Liver (tissue), 9 donors: Measurements from ENCODE around the gene ARHGEF10L. TPM values are rescaled to one million over a fixed set of nuclear protein-coding genes. Genes with fewer than 3 reads are reported as not detected.
A peak's percentile ranks its signal among the peaks of the same experiment; 100 is the strongest.

Experiments
- DNase-seq: peaks from one replicate; pipeline ENCODE4 v3.0.0-alpha.2; 2017; ENCODE audit warnings: low spot score
- H3K27ac ChIP-seq, 2 donors: one replicate each; pipeline ENCODE4 v1.7.0; 2013; ENCODE audit warnings: inconsistent platforms in 2 of 2, low read length in 2 of 2, control low read depth in 1 of 2, low read depth in 1 of 2, mild to moderate bottlenecking in 1 of 2
- H3K27me3 ChIP-seq, 4 donors: one replicate each; pipeline versions ENCODE4 v1.6.1 to v1.7.0; 2013; ENCODE audit warnings: low read length in 3 of 4, inconsistent platforms in 1 of 4, mild to moderate bottlenecking in 1 of 4, moderate library complexity in 1 of 4; ENCODE audit not compliant: control insufficient read depth in 4 of 4, insufficient read depth in 4 of 4
- H3K36me3 ChIP-seq, 4 donors: one replicate each; pipeline versions ENCODE4 v1.6.1 to v1.7.0; 2013; ENCODE audit warnings: low read length in 3 of 4, mild to moderate bottlenecking in 3 of 4, low read depth in 1 of 4, moderate library complexity in 1 of 4; ENCODE audit not compliant: control insufficient read depth in 4 of 4, insufficient read depth in 3 of 4
- H3K4me1 ChIP-seq, 4 donors: one replicate each; pipeline versions ENCODE4 v1.6.1 to v1.7.0; 2013; ENCODE audit warnings: low read length in 3 of 4, mild to moderate bottlenecking in 3 of 4, moderate library complexity in 1 of 4; ENCODE audit not compliant: control insufficient read depth in 4 of 4, insufficient read depth in 4 of 4
- H3K4me3 ChIP-seq, 3 donors: one replicate each; pipeline versions ENCODE4 v1.6.1 to v1.7.0; 2013; ENCODE audit warnings: low read length in 3 of 3, control low read depth in 1 of 3, low read depth in 1 of 3, mild to moderate bottlenecking in 1 of 3
- H3K9ac ChIP-seq, 2 donors: one replicate each; pipeline ENCODE4 v1.7.0; 2013; ENCODE audit warnings: low read length in 2 of 2, mild to moderate bottlenecking in 2 of 2, moderate library complexity in 2 of 2, control low read depth in 1 of 2, low read depth in 1 of 2
- H3K9me3 ChIP-seq, 4 donors: one replicate each; pipeline versions ENCODE4 v1.6.1 to v1.7.0; 2013; ENCODE audit warnings: low read length in 3 of 4; ENCODE audit not compliant: control insufficient read depth in 4 of 4
- EGR1 ChIP-seq, 2 donors: IDR thresholded peaks; 2 replicates each; pipeline ENCODE4 v1.6.1; 2016 to 2018; ENCODE audit warnings: antibody characterized with exemption in 2 of 2, low read depth in 2 of 2
- FOXA1 ChIP-seq: IDR thresholded peaks from 2 replicates; pipeline ENCODE4 v1.6.1; 2016; ENCODE audit warnings: antibody characterized with exemption
- FOXA2 ChIP-seq: IDR thresholded peaks from 2 replicates; pipeline ENCODE4 v1.6.1; 2016; ENCODE audit warnings: antibody characterized with exemption
- GABPA ChIP-seq, 2 donors: IDR thresholded peaks in 1 of 2; conservative IDR thresholded peaks in 1 of 2; 2 replicates each; pipeline ENCODE4 v1.6.1; 2016; ENCODE audit warnings: antibody characterized with exemption in 2 of 2, mild to moderate bottlenecking in 1 of 2, moderate library complexity in 1 of 2
- HNF4A ChIP-seq, 2 donors: conservative IDR thresholded peaks; 2 replicates each; pipeline ENCODE4 v1.6.1; 2016; ENCODE audit warnings: antibody characterized with exemption in 2 of 2, mild to moderate bottlenecking in 2 of 2
- HNF4G ChIP-seq: IDR thresholded peaks from 2 replicates; pipeline ENCODE4 v1.6.1; 2016; ENCODE audit warnings: antibody characterized with exemption
- JUND ChIP-seq, 2 donors: IDR thresholded peaks; 2 replicates each; pipeline ENCODE4 v1.6.1; 2016; ENCODE audit warnings: antibody characterized with exemption in 2 of 2
- NR2F2 ChIP-seq: IDR thresholded peaks from 2 replicates; pipeline ENCODE4 v1.6.1; 2016; ENCODE audit warnings: antibody characterized with exemption
- RAD21 ChIP-seq, 2 donors: IDR thresholded peaks; 2 replicates each; pipeline ENCODE4 v1.6.1; 2016; ENCODE audit warnings: antibody characterized with exemption in 2 of 2, mild to moderate bottlenecking in 2 of 2
- RXRA ChIP-seq, 2 donors: IDR thresholded peaks; 2 replicates each; pipeline ENCODE4 v1.6.1; 2017 to 2018; ENCODE audit warnings: antibody characterized with exemption in 2 of 2, mild to moderate bottlenecking in 1 of 2
- SP1 ChIP-seq: IDR thresholded peaks from 2 replicates; pipeline ENCODE4 v1.6.1; 2018; ENCODE audit warnings: antibody characterized with exemption, mild to moderate bottlenecking
- TAF1 ChIP-seq: conservative IDR thresholded peaks from 2 replicates; pipeline ENCODE4 v1.6.1; 2016; ENCODE audit warnings: antibody characterized with exemption, mild to moderate bottlenecking
- YY1 ChIP-seq: IDR thresholded peaks from 2 replicates; pipeline ENCODE4 v1.6.1; 2016; ENCODE audit warnings: antibody characterized with exemption, mild to moderate bottlenecking
- WGBS: extraction: QIAGEN DNeasy Blood & Tissue Kit; methylation state at CpG from one replicate; pipeline ENCODE4 v1.1.7; 2013; 5-methylcytosine and 5-hydroxymethylcytosine counted together
- polyA plus RNA-seq, 2 donors: library from polyadenylated mRNA; stranded (reverse) in 1 of 2; unstranded in 1 of 2; fragments of 200-250 nt in 1 of 2; fragments of >200 nt in 1 of 2; fragmentation: Nextera tagmentation in 1 of 2; extraction: Ambion mirVana in 1 of 2; gene quantifications; one replicate each; pipeline versions ENCODE4 v1.2.1 to v1.2.3, GENCODE V29; 2013 to 2015
- total RNA-seq, 2 donors: library from RNA; depleted of rRNA; stranded (reverse); fragments of >200 nt; gene quantifications; one replicate each; pipeline ENCODE4 v1.2.3, GENCODE V29; 2014
- TF ChIP-seq, protein P1 (sequence below): IDR thresholded peaks from 2 replicates; pipeline ENCODE4 v1.6.1; 2016; ENCODE audit warnings: antibody characterized with exemption
- TF ChIP-seq, protein P2 (sequence below): IDR thresholded peaks from 2 replicates; pipeline ENCODE4 v1.6.1; 2016; ENCODE audit warnings: antibody characterized with exemption
- TF ChIP-seq, protein P3 (sequence below): IDR thresholded peaks from 2 replicates; pipeline ENCODE4 v1.6.1; 2016; ENCODE audit warnings: antibody characterized with exemption, mild to moderate bottlenecking
- TF ChIP-seq, protein P4 (sequence below): IDR thresholded peaks from 2 replicates; pipeline ENCODE4 v1.6.1; 2016; ENCODE audit warnings: antibody characterized with exemption
- donor health status: healthy.
- donor health status: healthy.
- donor health status: healthy.
- donor health status: healthy.
- donor health status: healthy.

The ARHGEF10L gene
- total and polyA plus RNA-seq, 4 donors = 26.3 to 169 (median 57.5) TPM

DNA sequence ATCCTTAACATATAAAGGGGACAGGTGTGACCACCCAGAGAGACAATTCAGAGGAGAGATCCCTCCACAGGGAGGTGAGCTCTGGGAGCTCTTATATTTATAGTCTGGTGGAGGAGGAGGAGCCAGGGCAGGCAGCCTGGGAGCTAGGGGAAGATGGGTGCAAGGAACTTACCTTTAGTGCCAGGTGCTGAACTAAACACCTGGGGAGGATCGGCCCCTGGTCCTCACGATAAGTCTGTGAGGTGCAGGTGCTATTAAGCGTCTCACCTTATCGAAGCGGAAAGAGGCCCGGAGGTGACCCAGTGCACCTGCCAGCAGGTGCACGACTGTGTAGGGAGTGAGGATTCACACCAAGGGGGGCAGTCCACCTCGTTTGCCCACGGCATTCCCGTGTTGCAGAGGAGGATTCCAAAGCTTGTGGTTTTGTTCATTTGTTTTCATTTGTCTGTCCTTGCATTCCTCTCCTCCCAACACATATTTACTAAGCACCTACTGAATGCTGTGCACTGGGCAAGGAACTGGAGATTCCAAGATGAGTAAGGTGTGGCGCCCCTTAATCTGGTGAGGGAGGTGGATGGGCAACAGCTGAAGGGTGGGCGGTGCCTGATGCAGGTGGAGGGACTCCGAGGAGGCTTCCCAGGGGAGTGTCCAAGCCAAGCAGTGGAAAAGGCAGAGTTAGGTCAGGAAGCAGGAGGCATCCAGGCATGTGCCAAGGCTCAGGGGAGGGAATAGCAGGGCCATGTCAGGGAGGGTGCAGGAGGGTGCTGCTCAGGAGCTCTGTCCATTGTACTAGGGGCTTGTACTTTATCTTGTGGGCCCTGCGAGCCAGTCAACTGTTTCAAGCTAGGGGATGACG, 11.5 kb downstream of the ARHGEF10L start:
- no peaks in the 10 kb centered on the region for H3K36me3 ChIP-seq
- 79% methylated on average over 15 of the region's 15 CpGs for WGBS
- no peaks in the 10 kb centered on the region for H3K9me3 ChIP-seq
- no peak overlapping the region for H3K4me3 ChIP-seq
- no peaks in the 10 kb centered on the region for H3K27me3 ChIP-seq
- peak overlapping the region; percentile 27 to 62 for H3K27ac ChIP-seq
- no peak for DNase-seq
- no peak for TF ChIP-seq NR2F2
- TF ChIP-seq RXRA (IDR thresholded peaks at IDR 0.05) = no peak
- no peak for TF ChIP-seq HNF4G
- no peak for TF ChIP-seq RAD21 (IDR thresholded peaks at IDR 0.05)
- no peak overlapping the region for H3K9ac ChIP-seq
- peaks cover 8 to 14% (median 11%) of the 10 kb centered on the region in 4 donors for H3K4me1 ChIP-seq

DNA sequence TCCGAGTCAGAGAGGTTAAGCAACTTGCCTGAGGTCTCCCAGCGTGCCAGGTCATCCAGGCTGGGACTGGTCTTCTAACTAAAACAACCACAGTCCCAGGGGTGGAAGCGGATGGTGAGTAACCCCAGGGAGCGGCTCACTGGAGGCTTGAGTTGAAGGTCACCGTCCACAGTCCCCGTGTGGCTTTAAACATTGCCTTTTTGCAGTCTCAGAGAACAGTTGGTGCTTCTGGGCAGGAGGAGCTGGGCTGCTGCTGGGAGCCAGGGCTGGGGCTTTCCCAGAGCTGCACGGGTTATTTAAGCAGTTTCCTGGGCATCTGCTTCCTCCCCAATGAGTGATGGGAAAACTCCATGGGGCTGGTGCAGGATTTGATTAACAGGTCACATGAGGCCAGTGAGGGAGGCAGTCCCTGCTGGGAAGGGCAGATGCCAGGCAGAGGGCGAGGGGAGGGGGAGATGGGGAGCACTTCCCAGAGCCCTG, 12.3 kb downstream of the ARHGEF10L start:
- Histone ChIP-seq H3K27me3 (no peaks in the 10 kb centered on the region), H3K4me3 (no peak overlapping the region), H3K36me3 (no peaks in the 10 kb centered on the region), H3K9me3 (no peaks in the 10 kb centered on the region), H3K27ac (peak overlapping the region; percentile 27 to 62), H3K4me1 (peaks cover 8 to 14% (median 11%) of the 10 kb centered on the region in 4 donors), H3K9ac (peak overlapping the region; percentile 18 to 29)
- 33% methylated on average over 8 of the region's 8 CpGs for WGBS
- peak; percentile 35 for TF ChIP-seq YY1
- TF ChIP-seq RAD21 (IDR thresholded peaks at IDR 0.05) = peak in 1 of 2 donors; percentile 53
- peak in 1 of 2 donors; percentile 46 for TF ChIP-seq JUND (IDR thresholded peaks at IDR 0.05)
- no peak for TF ChIP-seq EGR1 (IDR thresholded peaks at IDR 0.05; ENCODE audit: low read depth in 2 of 2)
- TF ChIP-seq HNF4G = no peak
- TF ChIP-seq, protein P1, sequence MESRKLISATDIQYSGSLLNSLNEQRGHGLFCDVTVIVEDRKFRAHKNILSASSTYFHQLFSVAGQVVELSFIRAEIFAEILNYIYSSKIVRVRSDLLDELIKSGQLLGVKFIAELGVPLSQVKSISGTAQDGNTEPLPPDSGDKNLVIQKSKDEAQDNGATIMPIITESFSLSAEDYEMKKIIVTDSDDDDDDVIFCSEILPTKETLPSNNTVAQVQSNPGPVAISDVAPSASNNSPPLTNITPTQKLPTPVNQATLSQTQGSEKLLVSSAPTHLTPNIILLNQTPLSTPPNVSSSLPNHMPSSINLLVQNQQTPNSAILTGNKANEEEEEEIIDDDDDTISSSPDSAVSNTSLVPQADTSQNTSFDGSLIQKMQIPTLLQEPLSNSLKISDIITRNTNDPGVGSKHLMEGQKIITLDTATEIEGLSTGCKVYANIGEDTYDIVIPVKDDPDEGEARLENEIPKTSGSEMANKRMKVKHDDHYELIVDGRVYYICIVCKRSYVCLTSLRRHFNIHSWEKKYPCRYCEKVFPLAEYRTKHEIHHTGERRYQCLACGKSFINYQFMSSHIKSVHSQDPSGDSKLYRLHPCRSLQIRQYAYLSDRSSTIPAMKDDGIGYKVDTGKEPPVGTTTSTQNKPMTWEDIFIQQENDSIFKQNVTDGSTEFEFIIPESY = no peak
- peak; percentile 85 to 86 for TF ChIP-seq RXRA (IDR thresholded peaks at IDR 0.05)
- TF ChIP-seq, protein P2, sequence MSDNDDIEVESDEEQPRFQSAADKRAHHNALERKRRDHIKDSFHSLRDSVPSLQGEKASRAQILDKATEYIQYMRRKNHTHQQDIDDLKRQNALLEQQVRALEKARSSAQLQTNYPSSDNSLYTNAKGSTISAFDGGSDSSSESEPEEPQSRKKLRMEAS = peak; percentile 66
- TF ChIP-seq, protein P3, sequence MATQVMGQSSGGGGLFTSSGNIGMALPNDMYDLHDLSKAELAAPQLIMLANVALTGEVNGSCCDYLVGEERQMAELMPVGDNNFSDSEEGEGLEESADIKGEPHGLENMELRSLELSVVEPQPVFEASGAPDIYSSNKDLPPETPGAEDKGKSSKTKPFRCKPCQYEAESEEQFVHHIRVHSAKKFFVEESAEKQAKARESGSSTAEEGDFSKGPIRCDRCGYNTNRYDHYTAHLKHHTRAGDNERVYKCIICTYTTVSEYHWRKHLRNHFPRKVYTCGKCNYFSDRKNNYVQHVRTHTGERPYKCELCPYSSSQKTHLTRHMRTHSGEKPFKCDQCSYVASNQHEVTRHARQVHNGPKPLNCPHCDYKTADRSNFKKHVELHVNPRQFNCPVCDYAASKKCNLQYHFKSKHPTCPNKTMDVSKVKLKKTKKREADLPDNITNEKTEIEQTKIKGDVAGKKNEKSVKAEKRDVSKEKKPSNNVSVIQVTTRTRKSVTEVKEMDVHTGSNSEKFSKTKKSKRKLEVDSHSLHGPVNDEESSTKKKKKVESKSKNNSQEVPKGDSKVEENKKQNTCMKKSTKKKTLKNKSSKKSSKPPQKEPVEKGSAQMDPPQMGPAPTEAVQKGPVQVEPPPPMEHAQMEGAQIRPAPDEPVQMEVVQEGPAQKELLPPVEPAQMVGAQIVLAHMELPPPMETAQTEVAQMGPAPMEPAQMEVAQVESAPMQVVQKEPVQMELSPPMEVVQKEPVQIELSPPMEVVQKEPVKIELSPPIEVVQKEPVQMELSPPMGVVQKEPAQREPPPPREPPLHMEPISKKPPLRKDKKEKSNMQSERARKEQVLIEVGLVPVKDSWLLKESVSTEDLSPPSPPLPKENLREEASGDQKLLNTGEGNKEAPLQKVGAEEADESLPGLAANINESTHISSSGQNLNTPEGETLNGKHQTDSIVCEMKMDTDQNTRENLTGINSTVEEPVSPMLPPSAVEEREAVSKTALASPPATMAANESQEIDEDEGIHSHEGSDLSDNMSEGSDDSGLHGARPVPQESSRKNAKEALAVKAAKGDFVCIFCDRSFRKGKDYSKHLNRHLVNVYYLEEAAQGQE = peak; percentile 8
- no peak for TF ChIP-seq TAF1
- no peak for TF ChIP-seq FOXA2
- TF ChIP-seq SP1 = peak; percentile 64
- TF ChIP-seq, protein P4, sequence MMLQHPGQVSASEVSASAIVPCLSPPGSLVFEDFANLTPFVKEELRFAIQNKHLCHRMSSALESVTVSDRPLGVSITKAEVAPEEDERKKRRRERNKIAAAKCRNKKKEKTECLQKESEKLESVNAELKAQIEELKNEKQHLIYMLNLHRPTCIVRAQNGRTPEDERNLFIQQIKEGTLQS = no peak
- TF ChIP-seq FOXA1 = no peak
- peak; percentile 59 for TF ChIP-seq NR2F2
- peak in 1 of 2 donors; percentile 29 for TF ChIP-seq GABPA (IDR thresholded peaks at IDR 0.05 in 1 of 2, conservative IDR thresholded peaks at IDR 0.05 in 1 of 2)
- TF ChIP-seq HNF4A (conservative IDR thresholded peaks at IDR 0.05) = peak in 1 of 2 donors; percentile 40
- DNase-seq = no peak
